ENCODE data around the gene CER1.
"Not testable (repeated sequence)": the region's sequence is repeated elsewhere in the genome, so short reads cannot be mapped to it uniquely, and the experiment has no call there.

CER1 gene

DNA sequence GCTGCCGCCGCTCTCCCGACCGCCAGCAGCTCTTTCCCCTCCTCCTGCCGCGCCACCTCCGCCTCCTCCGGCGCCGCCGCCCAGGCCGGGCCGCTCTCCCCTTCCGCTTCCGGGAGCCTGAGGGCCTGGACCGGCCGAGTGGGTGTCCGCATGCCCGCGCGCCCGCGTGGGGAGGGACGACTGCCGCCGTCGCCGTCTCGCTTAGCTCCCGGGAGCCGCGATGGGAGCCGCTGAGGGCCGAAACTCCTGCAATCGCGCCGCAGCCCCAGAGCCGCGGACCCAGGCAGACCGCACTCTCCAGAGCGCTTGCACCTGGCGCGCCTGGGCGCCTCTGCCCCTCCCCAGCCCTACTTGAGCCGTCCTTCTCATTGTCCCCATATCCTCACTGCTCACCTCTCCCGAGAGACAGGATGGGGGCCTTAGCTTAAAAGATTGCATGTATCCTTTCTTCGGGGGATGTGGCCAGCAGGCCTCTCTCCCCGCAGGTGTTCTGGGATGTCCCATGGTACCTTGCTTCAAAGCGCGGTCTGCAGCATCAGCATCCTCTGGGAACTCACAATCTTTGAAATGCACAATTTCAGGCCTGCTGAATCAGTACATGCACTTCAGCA lies 29.2 kb downstream of the CER1 start, which contains the start of gene ZDHHC21:
Gene ZDHHC21 (minus strand): TSS at position 182 of the 611 bp plus-strand sequence. CDS start 19,092 bp downstream, outside the sequence.
- peak within 1 kb of the TSS; percentile 100 for H3K4me3 ChIP-seq (ENCODE audit: low read length)
- TF ChIP-seq ZNF274 (IDR thresholded peaks at IDR 0.05; ENCODE audit: low read depth, low read length), result no peak

DNA sequence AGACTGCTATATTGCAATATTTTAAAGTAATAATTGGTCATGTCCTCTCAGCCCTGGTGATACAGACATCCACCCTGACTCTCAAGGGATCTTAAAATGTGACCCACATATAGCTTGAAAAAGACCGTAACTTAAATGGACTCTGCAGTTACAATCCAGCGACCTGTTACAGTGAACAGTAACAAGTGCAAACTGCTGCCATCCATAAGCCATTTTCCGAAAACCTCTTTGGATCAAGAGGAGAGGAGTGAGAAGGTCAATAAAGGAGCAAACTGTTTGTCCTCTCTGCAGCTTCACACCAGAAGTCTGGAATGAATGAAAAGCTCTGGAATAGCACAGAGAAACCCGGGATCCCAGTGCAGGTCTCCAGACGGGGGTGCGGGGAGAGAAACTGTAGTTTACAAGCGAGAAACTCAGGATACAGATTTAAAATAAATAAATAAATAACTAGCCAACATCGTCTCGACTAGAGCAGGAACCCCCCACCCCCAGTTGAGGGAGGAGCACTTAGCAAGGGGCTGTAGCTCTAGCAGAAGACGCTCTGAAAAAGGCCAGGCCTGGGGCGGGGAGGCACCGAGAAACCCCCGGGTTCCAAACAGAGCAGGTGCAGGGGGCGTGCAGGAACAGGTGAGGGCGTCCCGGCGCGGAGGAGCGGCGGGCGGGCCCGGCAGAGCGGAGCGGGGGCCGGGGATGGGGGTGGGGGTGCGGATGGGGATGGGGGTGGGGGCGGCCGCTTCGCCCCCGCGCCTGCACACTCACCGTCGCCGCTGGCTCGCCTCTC lies 29.9 kb downstream of the CER1 start:
- no peak for TF ChIP-seq ZNF274 (IDR thresholded peaks at IDR 0.05; ENCODE audit: low read depth, low read length)
- peak overlapping the region; percentile 100 for H3K4me3 ChIP-seq (ENCODE audit: low read length)

DNA sequence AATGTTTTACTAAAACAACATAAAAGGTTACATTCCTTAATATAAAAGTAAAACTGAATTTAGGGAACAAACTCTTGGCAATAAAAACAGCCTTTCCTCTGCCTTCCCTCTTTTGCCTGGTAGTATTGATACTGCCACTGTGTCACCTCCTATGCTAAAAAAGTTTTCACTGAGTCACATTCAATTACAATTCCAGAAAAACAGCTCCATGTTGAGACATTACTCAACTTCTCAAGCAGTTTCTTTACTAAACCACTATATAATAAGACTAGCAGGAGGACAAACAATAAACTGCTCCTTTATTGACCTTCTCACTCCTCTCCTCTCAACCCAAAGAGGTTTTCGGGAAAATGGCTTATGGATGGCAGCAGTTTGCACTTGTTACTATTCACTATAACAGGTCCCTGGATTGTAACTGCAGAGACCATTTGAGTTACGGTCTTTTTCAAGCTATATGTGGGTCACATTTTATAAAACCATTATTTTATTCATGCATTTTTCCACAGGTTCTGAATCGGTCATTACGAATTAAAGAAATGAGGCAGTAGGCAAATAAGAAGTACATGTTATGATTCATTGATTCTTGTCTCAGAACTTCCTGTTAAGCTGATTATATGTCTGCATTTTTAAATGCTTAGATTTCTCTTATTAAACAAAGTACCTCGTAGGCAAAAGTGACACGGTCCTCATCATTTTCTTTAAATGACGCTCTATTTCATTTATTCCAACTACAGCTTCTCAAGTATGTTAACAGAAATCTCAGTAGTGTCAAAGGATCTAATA lies 31.4 kb downstream of the CER1 start:
- no peak for TF ChIP-seq ZNF274 (IDR thresholded peaks at IDR 0.05; ENCODE audit: low read depth, low read length)
- no peak overlapping the region; the same call in 1 of the 2 replicates for H3K4me3 ChIP-seq (ENCODE audit: low read length)

DNA sequence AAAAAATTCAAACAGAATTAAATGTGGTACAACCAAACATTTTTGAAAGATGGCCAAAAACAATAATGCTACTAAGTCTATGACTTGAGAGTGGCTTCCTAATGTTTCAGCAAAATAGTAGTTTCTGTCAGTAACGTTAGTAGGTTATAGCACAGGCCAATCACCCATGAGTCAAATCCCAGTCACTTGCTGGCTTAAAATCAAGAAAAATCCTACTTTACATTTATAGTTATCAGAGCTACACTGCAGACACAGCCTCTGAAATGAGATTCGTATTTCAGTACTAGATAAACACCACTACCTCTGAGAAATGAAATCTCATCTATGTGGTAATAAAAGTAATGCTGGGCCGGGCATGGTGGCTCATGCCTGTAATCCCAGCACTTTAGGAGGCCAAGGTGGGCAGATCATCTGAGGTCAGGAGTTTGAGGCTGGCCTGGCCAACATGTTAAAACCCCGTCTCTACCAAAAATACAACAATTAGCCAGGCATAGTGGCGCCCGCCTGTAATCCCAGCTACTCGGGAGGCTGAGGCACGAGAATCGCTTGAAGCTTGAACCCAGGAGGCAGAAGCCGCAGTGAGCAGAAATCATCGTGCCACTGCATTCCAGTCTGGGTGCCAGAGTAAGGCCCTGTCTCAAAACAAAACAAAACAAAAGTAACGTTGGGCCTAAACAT lies 35.4 kb downstream of the CER1 start:
- TF ChIP-seq ZNF274 (IDR thresholded peaks at IDR 0.05; ENCODE audit: low read depth, low read length), result no peak
- H3K4me3 ChIP-seq (ENCODE audit: low read length), result no peak overlapping the region

DNA sequence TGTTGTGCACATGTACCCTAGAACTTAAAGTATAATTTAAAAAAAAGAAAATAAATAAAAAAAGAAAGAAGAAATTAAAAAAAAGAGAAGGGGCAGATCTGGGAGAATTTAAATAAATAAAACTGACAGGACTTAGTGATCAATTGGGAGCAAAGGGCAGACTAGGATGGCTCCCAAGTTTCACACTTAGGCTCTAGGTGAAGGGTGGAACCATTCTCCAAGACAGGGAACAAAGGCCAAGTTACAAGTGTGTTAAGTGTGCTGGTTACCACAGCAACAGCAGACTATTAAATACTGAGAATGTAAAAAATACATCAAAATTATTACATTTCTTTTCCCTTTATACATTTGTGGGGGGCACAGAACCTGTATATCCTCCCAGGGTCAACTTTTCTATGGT lies 36.4 kb downstream of the CER1 start:
- no peak for TF ChIP-seq ZNF274 (IDR thresholded peaks at IDR 0.05; ENCODE audit: low read depth, low read length)
- no peak overlapping the region for H3K4me3 ChIP-seq (ENCODE audit: low read length)

DNA sequence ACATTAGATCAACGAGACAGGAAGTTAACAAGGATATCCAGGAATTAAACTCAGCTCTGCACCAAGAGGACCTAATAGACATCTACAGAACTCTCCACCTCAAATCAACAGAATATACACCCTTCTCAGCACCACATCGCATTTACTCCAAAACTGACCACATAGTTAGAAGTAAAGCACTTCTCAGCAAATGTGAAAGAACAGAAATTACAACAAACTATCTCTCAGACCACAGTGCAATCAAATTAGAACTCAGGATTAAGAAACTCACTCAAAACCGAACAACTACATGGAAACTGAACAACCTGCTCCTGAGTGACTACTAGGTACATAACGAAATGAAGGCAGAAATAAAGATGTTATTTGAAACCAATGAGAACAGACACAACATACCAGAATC lies 39.9 kb downstream of the CER1 start:
- not testable (repeated sequence) for H3K4me3 ChIP-seq (ENCODE audit: low read length)

DNA sequence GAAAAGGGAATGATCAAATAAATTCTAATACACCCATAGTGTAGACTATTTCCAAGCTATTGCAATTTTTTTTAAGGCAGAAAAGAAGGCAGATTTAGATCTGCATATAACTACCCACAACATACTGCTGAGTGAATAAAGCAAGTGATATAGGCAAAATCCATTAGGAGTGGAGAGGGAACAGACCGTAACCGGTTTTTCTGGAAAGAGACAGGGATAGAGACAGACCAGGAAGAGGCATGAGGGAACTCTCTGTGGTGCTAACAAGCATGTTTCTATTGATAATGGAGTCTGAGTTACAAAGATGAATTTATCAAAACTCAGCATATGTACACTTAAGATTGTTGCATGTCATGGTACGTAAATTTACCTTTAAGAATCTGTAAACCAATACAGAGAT lies 43.8 kb downstream of the CER1 start:
- H3K4me3 ChIP-seq (ENCODE audit: low read length), result no peak overlapping the region
- no peak for TF ChIP-seq ZNF274 (IDR thresholded peaks at IDR 0.05; ENCODE audit: low read depth, low read length)

DNA sequence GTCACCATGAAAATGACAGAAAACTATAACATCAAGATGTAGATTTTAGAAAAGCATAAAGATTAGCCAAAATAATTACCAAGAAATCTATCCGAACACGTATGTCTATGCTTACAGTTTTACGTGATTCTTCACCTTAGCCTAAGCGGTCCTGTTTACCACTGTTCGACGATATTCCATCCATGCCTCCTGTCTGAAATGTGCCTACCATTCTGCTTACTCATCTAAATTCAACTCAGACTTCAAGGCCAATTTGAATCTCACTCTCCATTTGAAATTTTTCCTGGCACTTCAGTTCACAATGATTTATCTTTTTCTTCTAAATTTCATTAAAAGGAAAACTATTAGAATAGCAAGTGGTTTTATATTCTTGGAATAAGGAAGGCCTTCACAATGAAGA lies 44.7 kb downstream of the CER1 start:
- no peak for TF ChIP-seq ZNF274 (IDR thresholded peaks at IDR 0.05; ENCODE audit: low read depth, low read length)
- H3K4me3 ChIP-seq (ENCODE audit: low read length), result no peak overlapping the region

DNA sequence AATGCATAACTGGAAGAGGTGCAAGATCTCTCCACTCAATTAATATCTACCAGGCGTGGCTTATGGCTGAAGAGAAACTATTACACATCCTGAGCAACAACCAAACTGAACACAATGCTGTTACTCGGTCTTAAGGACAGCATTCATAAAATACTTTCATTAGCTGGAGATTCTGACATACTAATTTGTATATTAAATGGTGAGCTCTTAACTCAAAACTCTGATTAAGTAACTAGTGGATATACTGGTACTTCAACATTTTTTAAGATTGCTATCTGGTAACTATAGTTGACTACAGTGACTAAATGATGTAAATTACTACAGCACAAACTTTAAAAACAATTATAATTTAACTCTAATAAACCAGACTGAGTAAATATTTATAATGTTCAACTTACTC lies 45.1 kb downstream of the CER1 start:
- H3K4me3 ChIP-seq (ENCODE audit: low read length), result no peak overlapping the region
- no peak for TF ChIP-seq ZNF274 (IDR thresholded peaks at IDR 0.05; ENCODE audit: low read depth, low read length)

DNA sequence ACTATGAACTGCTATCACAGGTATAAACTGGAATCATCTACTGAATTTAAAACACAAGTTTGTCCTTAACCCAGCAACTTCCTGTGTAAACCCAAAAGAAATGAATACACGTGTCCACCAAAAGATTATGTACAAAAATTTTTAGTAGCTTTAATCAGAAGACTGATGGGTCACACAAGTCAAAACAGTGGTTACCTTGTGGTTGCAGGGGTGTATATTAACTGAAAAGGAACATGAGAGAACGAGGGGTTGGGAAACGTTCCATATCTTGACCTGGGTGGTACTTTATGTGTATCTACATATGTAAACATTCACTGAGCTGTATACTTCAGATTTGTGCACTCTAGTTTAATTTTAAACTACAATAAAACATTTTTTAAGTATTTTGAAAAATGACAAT lies 47.9 kb downstream of the CER1 start:
- no peak for TF ChIP-seq ZNF274 (IDR thresholded peaks at IDR 0.05; ENCODE audit: low read depth, low read length)
- H3K4me3 ChIP-seq (ENCODE audit: low read length), result no peak overlapping the region

DNA sequence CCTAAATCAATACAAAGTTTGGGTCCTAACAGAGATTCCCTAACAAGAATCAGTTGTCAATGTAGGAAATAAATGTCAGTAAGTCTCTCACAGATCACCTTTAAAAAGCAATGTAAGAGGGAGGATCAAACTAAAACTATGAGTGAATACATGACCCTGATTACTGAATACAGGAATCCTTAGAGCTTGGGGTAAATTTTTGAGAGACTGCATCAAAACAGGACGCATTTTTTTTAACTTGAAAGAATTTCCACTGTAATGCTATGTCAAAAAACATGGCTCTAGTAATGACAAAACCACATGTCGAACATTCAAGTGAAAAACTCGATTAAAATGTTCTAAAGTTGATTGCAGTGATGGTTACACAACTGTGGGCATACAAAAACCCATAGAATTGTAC lies 51.2 kb downstream of the CER1 start:
- TF ChIP-seq ZNF274 (IDR thresholded peaks at IDR 0.05; ENCODE audit: low read depth, low read length), result no peak
- H3K4me3 ChIP-seq (ENCODE audit: low read length), result no peak overlapping the region

DNA sequence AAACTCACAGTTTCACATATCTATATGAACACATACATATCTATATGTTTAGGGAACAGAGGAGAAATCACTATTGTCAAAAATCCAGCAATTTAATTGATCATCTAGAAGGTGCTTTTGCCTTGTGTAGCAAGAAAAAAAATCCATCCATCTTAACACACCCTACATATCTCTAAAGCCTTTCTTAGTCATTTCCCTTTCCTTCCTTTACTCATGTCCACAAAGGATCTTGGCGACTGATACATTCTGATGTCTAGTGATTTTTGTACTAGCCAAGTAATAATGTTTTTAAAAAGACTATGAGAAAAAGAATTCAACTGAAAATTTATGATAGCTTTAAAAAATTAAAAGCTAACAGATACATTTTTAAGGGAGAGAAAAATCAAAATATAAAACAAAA lies 51.8 kb downstream of the CER1 start:
- H3K4me3 ChIP-seq (ENCODE audit: low read length), result no peak overlapping the region
- no peak for TF ChIP-seq ZNF274 (IDR thresholded peaks at IDR 0.05; ENCODE audit: low read depth, low read length)

Measured in GM08714 (cell line).